ENCODE results near the gene ROPN1. TPM values are rescaled to one million over a fixed set of nuclear protein-coding genes. Genes with fewer than 3 reads are reported as not detected.

ROPN1 gene
- total RNA-seq, 1 experiment from 2014 or later: not detected

DNA sequence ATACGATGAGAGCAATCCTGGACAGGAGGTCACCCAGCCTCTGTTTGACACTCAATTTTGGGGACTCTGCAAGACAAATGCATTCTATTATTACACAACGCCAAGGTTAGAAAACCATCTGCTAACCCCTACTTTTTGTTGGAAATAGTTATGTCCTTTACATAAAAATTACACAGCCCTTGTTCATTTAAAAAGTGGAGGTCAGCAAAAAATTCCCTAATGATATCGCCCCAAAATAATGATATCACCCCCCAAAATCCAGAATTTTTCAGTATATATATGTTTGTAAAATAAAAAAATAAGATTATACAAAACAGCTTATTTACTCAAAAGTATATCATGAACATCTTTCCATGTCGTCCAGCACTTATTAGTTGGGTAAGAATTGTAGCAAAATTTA lies 11.4 kb downstream of the ROPN1 start:
- Histone ChIP-seq H4K20me1 (ENCODE audit: insufficient read depth) (no peaks in the 10 kb centered on the region), H3K36me3 (ENCODE audit: control insufficient read depth in 1 of 2, insufficient read depth in 2 of 2, low read length in 2 of 2) (no peaks in the 10 kb centered on the region), H3K27me3 (ENCODE audit: insufficient read depth, low read length) (no peaks in the 10 kb centered on the region), H3K9ac (ENCODE audit: low read length) (no peak overlapping the region), H3K4me2 (ENCODE audit: low read length) (no peak overlapping the region), H3K9me2 (ENCODE audit: insufficient read depth) (no peaks in the 10 kb centered on the region), H3K27ac (ENCODE audit: low read depth, low read length) (no peak overlapping the region), H3K79me2 (ENCODE audit: insufficient read depth, low read length) (no peaks in the 10 kb centered on the region), H3K4me3 (replicated peaks in 1 of 2; ENCODE audit: low read depth in 1 of 2, low read length in 2 of 2) (no peak overlapping the region), H2AFZ (ENCODE audit: low read depth, low read length, poor library complexity, severe bottlenecking) (no peak overlapping the region), H3K4me1 (ENCODE audit: control insufficient read depth in 1 of 2, insufficient read depth in 2 of 2, low read length in 2 of 2) (peaks cover 0 to 8% of the 10 kb centered on the region in 2 experiments; a peak in 1 of 4 replicates), H3K9me3 (ENCODE audit: control insufficient read depth in 1 of 2, insufficient read depth in 1 of 2, low read depth in 1 of 2, low read length in 2 of 2) (no peaks in the 10 kb centered on the region)
- POLR2A ChIA-PET: no interaction called here
- CTCF ChIA-PET: interaction anchor here (1.0 to 1.3 kb wide), 5 partner anchors 9 to 328 kb away, joined by 3 to 5 read pairs (median 3); partner anchors contain the start of gene KALRN
- ATAC-seq (no peak), DNase-seq (ENCODE audit: low read depth, low spot score) (no peak)
- intact Hi-C loops (cut with micrococcal nuclease): no loop called here
- TF ChIP-seq EGR1 (IDR thresholded peaks at IDR 0.05; ENCODE audit: low read depth) (no peak), ZFX (IDR thresholded peaks at IDR 0.05) (no peak), ZNF274 (IDR thresholded peaks at IDR 0.05; ENCODE audit: low read depth, low read length) (no peak), CBX3 (IDR thresholded peaks at IDR 0.05; ENCODE audit: low read depth) (no peak), SIN3A (IDR thresholded peaks at IDR 0.05; ENCODE audit: low read depth) (no peak), EZH2phosphoT487 (IDR thresholded peaks at IDR 0.05; ENCODE audit: borderline replicate concordance) (no peak), POLR2A (IDR thresholded peaks at IDR 0.05; ENCODE audit: borderline replicate concordance, extremely low read depth, insufficient read depth, insufficient read length) (no peak), FOSL1 (IDR thresholded peaks at IDR 0.05; ENCODE audit: low read depth) (no peak), EZH2 (IDR thresholded peaks at IDR 0.05) (no peak), YY1 (IDR thresholded peaks at IDR 0.05; ENCODE audit: extremely low read depth, insufficient replicate concordance, low read depth, low read length) (no peak), SP1 (IDR thresholded peaks at IDR 0.05; ENCODE audit: low read depth) (no peak), SRF (IDR thresholded peaks at IDR 0.05; ENCODE audit: low read depth) (no peak), POLR2AphosphoS5 (IDR thresholded peaks at IDR 0.05; ENCODE audit: low read depth, low read length) (no peak), ELF1 (IDR thresholded peaks at IDR 0.05; ENCODE audit: borderline replicate concordance, low read depth) (no peak)
- TF ChIP-seq, protein P1, sequence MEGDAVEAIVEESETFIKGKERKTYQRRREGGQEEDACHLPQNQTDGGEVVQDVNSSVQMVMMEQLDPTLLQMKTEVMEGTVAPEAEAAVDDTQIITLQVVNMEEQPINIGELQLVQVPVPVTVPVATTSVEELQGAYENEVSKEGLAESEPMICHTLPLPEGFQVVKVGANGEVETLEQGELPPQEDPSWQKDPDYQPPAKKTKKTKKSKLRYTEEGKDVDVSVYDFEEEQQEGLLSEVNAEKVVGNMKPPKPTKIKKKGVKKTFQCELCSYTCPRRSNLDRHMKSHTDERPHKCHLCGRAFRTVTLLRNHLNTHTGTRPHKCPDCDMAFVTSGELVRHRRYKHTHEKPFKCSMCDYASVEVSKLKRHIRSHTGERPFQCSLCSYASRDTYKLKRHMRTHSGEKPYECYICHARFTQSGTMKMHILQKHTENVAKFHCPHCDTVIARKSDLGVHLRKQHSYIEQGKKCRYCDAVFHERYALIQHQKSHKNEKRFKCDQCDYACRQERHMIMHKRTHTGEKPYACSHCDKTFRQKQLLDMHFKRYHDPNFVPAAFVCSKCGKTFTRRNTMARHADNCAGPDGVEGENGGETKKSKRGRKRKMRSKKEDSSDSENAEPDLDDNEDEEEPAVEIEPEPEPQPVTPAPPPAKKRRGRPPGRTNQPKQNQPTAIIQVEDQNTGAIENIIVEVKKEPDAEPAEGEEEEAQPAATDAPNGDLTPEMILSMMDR (IDR thresholded peaks at IDR 0.05 in 2 of 3, conservative IDR thresholded peaks at IDR 0.05 in 1 of 3; ENCODE audit: borderline replicate concordance in 1 of 3, insufficient read depth in 1 of 3, low read depth in 2 of 3, low read length in 2 of 3): no peak
- BruUV-seq (replicated peaks): no TSS peak
- RAD21 ChIA-PET (ENCODE audit: low non-redundant PET in 1 of 2, low total read pairs in 2 of 2, uncharacterized antibody in 2 of 2, unreplicated experiment in 2 of 2): no interaction called here
